Ectodermal cell (in vitro differentiated cells): ENCODE measurements around the gene UBTD2. TPM values are rescaled to one million over a fixed set of nuclear protein-coding genes. Genes with fewer than 3 reads are reported as not detected.
"Not testable (repeated sequence)": the region's sequence is repeated elsewhere in the genome, so short reads cannot be mapped to it uniquely, and the experiment has no call there.

Experiments used
- H3K27ac ChIP-seq: 2 replicates; pipeline ENCODE4 v1.7.0; 2013; ENCODE audit warnings: mild to moderate bottlenecking, low read depth, low read length; ENCODE audit not compliant: insufficient read depth, poor library complexity, severe bottlenecking
- H3K27me3 ChIP-seq: 2 replicates; pipeline ENCODE4 v1.7.0; 2013; ENCODE audit warnings: mild to moderate bottlenecking, low read length; ENCODE audit not compliant: insufficient read depth, control insufficient read depth, poor library complexity, severe bottlenecking
- H3K36me3 ChIP-seq: one replicate; pipeline ENCODE4 v1.7.0; 2013; ENCODE audit warnings: low read length; ENCODE audit not compliant: control insufficient read depth, insufficient read depth
- H3K4me1 ChIP-seq: one replicate; pipeline ENCODE4 v1.7.0; 2013; ENCODE audit warnings: low read length; ENCODE audit not compliant: control insufficient read depth, insufficient read depth
- H3K4me3 ChIP-seq: 2 replicates; pipeline ENCODE4 v1.7.0; 2013; ENCODE audit warnings: low read depth, low read length, control low read depth; ENCODE audit not compliant: insufficient read depth
- H3K9me3 ChIP-seq: 2 replicates; pipeline ENCODE4 v1.7.0; 2013; ENCODE audit warnings: mild to moderate bottlenecking, low read length, moderate library complexity; ENCODE audit not compliant: control insufficient read depth
- WGBS, 2 experiments: methylation state at CpG; one replicate each; pipeline ENCODE4 v1.1.7; 2013; ENCODE audit warnings: missing lambda C conversion rate in 2 of 2; 5-methylcytosine and 5-hydroxymethylcytosine counted together
- polyA plus RNA-seq, 4 experiments: library from polyadenylated mRNA; stranded (reverse); fragments of 50-300 nt; gene quantifications; one replicate each; pipeline ENCODE4 v1.2.3, GENCODE V29; 2013

UBTD2 gene
- 65.0 TPM for polyA plus RNA-seq (2013, experiment 1 of 4)
- polyA plus RNA-seq (2013, experiment 2 of 4): 75.4 TPM
- polyA plus RNA-seq (2013, experiment 3 of 4): 57.9 TPM
- 63.6 TPM for polyA plus RNA-seq (2013, experiment 4 of 4)

GRCh38 chr5:172283020-172283861 is at the start of gene UBTD2:
Gene UBTD2, minus strand, starts transcription at chr5:172283764. Its CDS starts 99 bp downstream, at chr5:172283665.
- Histone ChIP-seq H3K4me1 (no peaks in the 10 kb centered on the region), H3K27ac (peak within 1 kb of the TSS; percentile 96), H3K36me3 (no peaks in the 10 kb centered on the region), H3K9me3 (no peaks in the 10 kb centered on the region), H3K27me3 (peaks cover 5% of the 10 kb centered on the region), H3K4me3 (peak within 1 kb of the TSS; percentile 76)
- 0 to 1% methylated on average over 87 of the region's 87 CpGs for WGBS, 2 experiments

GRCh38 chr5:172326901-172327300 is 43.3 kb upstream of the UBTD2 start:
- not testable (repeated sequence) for H3K36me3 ChIP-seq, H3K4me3 ChIP-seq, H3K9me3 ChIP-seq, H3K4me1 ChIP-seq, H3K27ac ChIP-seq, H3K27me3 ChIP-seq
- 92 to 94% methylated on average over 12 to 13 of the region's 13 CpGs for WGBS, 2 experiments

GRCh38 chr5:172325452-172325851 is 41.9 kb upstream of the UBTD2 start:
- H3K4me1 ChIP-seq: no peaks in the 10 kb centered on the region
- no peaks in the 10 kb centered on the region for H3K36me3 ChIP-seq
- H3K27me3 ChIP-seq: no peaks in the 10 kb centered on the region
- no peak overlapping the region for H3K4me3 ChIP-seq
- H3K9me3 ChIP-seq: no peaks in the 10 kb centered on the region
- WGBS, 2 experiments: 85% methylated on average over 9 of the region's 9 CpGs
- H3K27ac ChIP-seq: no peak overlapping the region

GRCh38 chr5:172322028-172322965 is 38.7 kb upstream of the UBTD2 start:
- no peaks in the 10 kb centered on the region for H3K9me3 ChIP-seq
- no peaks in the 10 kb centered on the region for H3K4me1 ChIP-seq
- H3K27me3 ChIP-seq: no peaks in the 10 kb centered on the region
- no peaks in the 10 kb centered on the region for H3K36me3 ChIP-seq
- no peak overlapping the region for H3K27ac ChIP-seq
- WGBS, 2 experiments: 90 to 93% methylated on average over 8 to 9 of the region's 9 CpGs
- no peak overlapping the region for H3K4me3 ChIP-seq

GRCh38 chr5:172321593-172321992 is 38.0 kb upstream of the UBTD2 start:
- no peaks in the 10 kb centered on the region for H3K27me3 ChIP-seq
- no peaks in the 10 kb centered on the region for H3K36me3 ChIP-seq
- H3K9me3 ChIP-seq: no peaks in the 10 kb centered on the region
- H3K4me1 ChIP-seq: no peaks in the 10 kb centered on the region
- H3K4me3 ChIP-seq: no peak overlapping the region
- H3K27ac ChIP-seq: no peak overlapping the region

- no peak overlapping the region for H3K27ac ChIP-seq
- no peaks in the 10 kb centered on the region for H3K36me3 ChIP-seq
- H3K4me3 ChIP-seq: no peak overlapping the region
- H3K4me1 ChIP-seq: no peaks in the 10 kb centered on the region
- 90 to 92% methylated on average over 4 of the region's 4 CpGs for WGBS, 2 experiments
- H3K9me3 ChIP-seq: no peaks in the 10 kb centered on the region
- H3K27me3 ChIP-seq: no peaks in the 10 kb centered on the region
Measured at GRCh38 chr5:172319708-172320441, 36.3 kb upstream of the UBTD2 start.

GRCh38 chr5:172315587-172316493 is 32.3 kb upstream of the UBTD2 start:
- no peak overlapping the region for H3K27ac ChIP-seq
- no peaks in the 10 kb centered on the region for H3K4me1 ChIP-seq
- WGBS, 2 experiments: 95% methylated on average over 11 of the region's 11 CpGs
- no peaks in the 10 kb centered on the region for H3K9me3 ChIP-seq
- H3K4me3 ChIP-seq: no peak overlapping the region
- H3K36me3 ChIP-seq: no peaks in the 10 kb centered on the region
- no peaks in the 10 kb centered on the region for H3K27me3 ChIP-seq

GRCh38 chr5:172313915-172314314 is 30.4 kb upstream of the UBTD2 start:
- 96 to 98% methylated on average over 4 of the region's 4 CpGs for WGBS, 2 experiments

GRCh38 chr5:172312286-172312685 is 28.7 kb upstream of the UBTD2 start:
- Histone ChIP-seq H3K4me3 (no peak overlapping the region), H3K36me3 (no peaks in the 10 kb centered on the region), H3K27ac (no peak overlapping the region), H3K9me3 (no peaks in the 10 kb centered on the region), H3K27me3 (no peaks in the 10 kb centered on the region), H3K4me1 (no peaks in the 10 kb centered on the region)
- WGBS, 2 experiments: 82 to 93% methylated on average over 1 of the region's 1 CpG

More at GRCh38 chr5:172313915-172314314, 30.4 kb upstream of the UBTD2 start:
- H3K27ac ChIP-seq: no peak overlapping the region
- no peaks in the 10 kb centered on the region for H3K36me3 ChIP-seq
- H3K9me3 ChIP-seq: no peaks in the 10 kb centered on the region
- no peaks in the 10 kb centered on the region for H3K4me1 ChIP-seq
- H3K4me3 ChIP-seq: no peak overlapping the region
- no peaks in the 10 kb centered on the region for H3K27me3 ChIP-seq
